ENCODE results near the gene IGFL4.

The IGFL4 gene

DNA sequence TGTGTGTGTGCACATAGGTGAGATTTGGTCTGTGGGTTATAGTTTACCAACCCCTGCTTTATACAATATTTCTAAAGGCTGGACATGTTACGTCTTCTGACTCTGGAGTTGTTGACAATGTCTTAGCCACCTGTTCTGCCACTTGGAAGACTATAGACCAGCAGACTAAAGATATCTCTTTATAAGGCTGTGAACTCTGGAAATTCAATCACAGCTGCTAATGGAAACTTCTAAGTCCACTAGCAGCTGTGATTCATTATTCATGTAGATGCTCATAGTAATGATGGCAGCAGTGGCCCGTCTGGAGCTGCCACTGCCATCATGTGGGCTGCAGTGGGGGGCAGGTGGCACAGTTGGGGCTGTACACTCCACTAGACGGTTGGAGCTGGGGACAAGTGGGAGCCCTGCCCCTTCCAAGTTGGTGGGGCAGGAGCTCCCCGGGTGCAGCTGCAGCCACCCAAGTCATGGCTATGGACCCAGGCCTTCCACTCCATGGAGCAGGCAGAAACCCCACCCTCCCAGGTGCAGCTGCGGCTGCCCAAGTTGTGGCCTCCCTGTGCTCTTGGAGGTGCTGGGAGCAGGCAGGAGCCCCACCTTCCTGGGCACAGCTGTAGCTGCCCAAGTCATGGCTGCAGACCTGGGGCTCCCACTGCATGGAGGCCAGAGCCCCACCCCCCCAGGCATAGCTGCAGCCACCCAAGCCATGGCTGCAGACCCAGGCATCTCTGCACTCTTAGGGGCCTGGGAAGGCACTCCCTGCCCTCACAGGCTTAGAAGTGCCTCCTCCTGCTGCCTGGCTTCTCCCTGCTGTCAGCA lies 8.8 kb downstream of the IGFL4 start:
- TF ChIP-seq CTCF (IDR thresholded peaks at IDR 0.05): no peak
- H3K4me1 Mint-ChIP-seq: peaks cover 23% of the 10 kb centered on the region
- no peak for DNase-seq
- H3K27ac Mint-ChIP-seq: no peak overlapping the region
- H3K27me3 Mint-ChIP-seq (ENCODE audit: low read depth, poor library complexity): peaks cover 8% of the 10 kb centered on the region
- peaks cover 8% of the 10 kb centered on the region for H3K9me3 Mint-ChIP-seq
- H3K36me3 Mint-ChIP-seq (ENCODE audit: low read depth): peaks cover 3% of the 10 kb centered on the region
- H3K4me3 Mint-ChIP-seq: no peak overlapping the region

- no peak for DNase-seq
- H3K9me3 Mint-ChIP-seq: peaks cover 12% of the 10 kb centered on the region
- no peak overlapping the region for H3K27ac Mint-ChIP-seq
- TF ChIP-seq CTCF (IDR thresholded peaks at IDR 0.05): no peak
- H3K4me3 Mint-ChIP-seq: no peak overlapping the region
- H3K27me3 Mint-ChIP-seq (ENCODE audit: low read depth, poor library complexity): peaks cover 14% of the 10 kb centered on the region
- H3K4me1 Mint-ChIP-seq: peaks cover 23% of the 10 kb centered on the region
- H3K36me3 Mint-ChIP-seq (ENCODE audit: low read depth): peaks cover 10% of the 10 kb centered on the region
Measured at GRCh38 chr19:46030812-46031550, 9.8 kb downstream of the IGFL4 start.

DNA sequence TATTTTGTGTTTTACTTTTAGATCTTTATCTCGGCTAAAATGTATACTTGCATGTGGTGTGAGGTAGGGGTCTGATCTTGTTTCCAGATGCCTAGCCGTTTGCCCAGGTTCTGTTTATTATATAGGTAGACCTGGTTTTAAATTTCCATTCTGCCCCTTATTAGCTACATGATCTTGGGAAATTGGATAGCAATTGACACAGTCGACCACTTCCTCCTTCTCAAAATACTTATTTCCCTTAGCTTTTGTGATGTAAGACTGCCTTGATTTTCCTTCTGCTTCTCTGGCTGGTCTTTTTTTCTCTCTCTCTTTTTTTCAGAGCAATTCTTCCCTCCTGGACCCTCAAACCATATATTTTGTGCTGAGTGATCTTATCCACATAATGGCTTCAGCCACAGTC lies 15.0 kb downstream of the IGFL4 start:
- Mint-ChIP-seq H3K27ac (no peak overlapping the region), H3K9me3 (peaks cover 18% of the 10 kb centered on the region)

GRCh38 chr19:46023311-46023779 lies 17.5 kb downstream of the IGFL4 start:
- Mint-ChIP-seq H3K4me3 (no peak overlapping the region), H3K9me3 (peaks cover 18% of the 10 kb centered on the region), H3K27ac (no peak overlapping the region), H3K36me3 (ENCODE audit: low read depth) (peaks cover 13% of the 10 kb centered on the region), H3K27me3 (ENCODE audit: low read depth, poor library complexity) (peaks cover 7% of the 10 kb centered on the region), H3K4me1 (no peaks in the 10 kb centered on the region)
- TF ChIP-seq CTCF (IDR thresholded peaks at IDR 0.05): no peak
- DNase-seq: no peak

More for the DNA sequence above, 15.0 kb downstream of the IGFL4 start:
- peaks cover 13% of the 10 kb centered on the region for H3K36me3 Mint-ChIP-seq (ENCODE audit: low read depth)
- no peak for TF ChIP-seq CTCF (IDR thresholded peaks at IDR 0.05)
- H3K4me1 Mint-ChIP-seq: peaks cover 14% of the 10 kb centered on the region
- no peak for DNase-seq
- no peak overlapping the region for H3K4me3 Mint-ChIP-seq
- H3K27me3 Mint-ChIP-seq (ENCODE audit: low read depth, poor library complexity): peaks cover 14% of the 10 kb centered on the region

DNA sequence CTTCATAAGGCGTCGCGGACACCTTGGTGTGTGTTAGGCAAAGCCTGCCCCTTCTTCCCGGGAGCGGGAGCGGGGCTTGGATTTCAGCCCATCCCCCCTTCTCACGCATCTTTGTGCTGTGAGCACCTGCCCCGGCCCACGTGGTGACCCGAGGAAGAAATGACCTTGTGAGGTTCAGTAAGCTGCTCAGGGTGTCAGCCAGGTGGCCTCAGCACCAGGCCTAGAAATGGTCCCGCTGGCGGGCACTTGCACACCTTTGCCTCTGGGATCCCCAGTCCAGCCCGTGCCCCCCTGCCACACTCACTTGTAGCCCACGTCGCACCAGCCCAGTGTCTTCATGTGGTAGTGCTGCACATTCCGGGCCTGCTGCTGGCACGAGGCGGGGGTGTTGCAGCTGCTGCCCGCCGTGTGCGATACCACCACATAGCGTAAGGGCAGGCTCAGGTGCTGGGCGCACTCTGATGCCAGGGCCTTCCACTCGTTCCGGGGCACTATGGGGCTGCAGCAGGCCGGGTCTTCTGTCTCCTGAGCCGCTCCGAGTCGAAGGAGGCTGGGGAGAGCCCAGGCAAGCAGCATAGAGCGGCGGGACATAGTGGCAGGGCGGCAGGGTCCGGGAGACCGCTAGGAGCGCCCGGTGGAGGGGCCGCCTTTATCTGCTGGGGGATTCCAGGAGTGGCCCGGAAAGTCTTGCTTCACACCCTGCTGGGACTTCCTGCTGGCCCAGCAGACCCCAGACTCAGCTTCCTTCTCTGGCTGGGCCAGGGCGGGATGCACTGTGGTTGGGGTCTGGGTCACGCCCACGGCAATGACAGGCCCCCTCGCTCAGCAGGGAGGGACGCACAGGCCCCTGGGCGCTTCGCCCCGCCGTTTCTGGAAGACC lies 18.1 kb downstream of the IGFL4 start, which contains the start of gene PGLYRP1:
TSS of gene PGLYRP1 (minus strand) at position 623 of the 880 bp plus-strand sequence. CDS start at position 591, 32 bp downstream.
- Mint-ChIP-seq H3K27ac (no peak within 1 kb of the TSS), H3K36me3 (ENCODE audit: low read depth) (peaks cover 13% of the 10 kb centered on the region), H3K27me3 (ENCODE audit: low read depth, poor library complexity) (peaks cover 7% of the 10 kb centered on the region), H3K9me3 (peaks cover 18% of the 10 kb centered on the region), H3K4me1 (no peaks in the 10 kb centered on the region), H3K4me3 (no peak within 1 kb of the TSS)
- no peak for DNase-seq
- no peak for TF ChIP-seq CTCF (IDR thresholded peaks at IDR 0.05)
